Measurements from ENCODE around the gene WIPI1. TPM values are rescaled to one million over a fixed set of nuclear protein-coding genes. Genes with fewer than 3 reads are reported as not detected.

WIPI1 gene
- total RNA-seq, 1 experiment from 2014 or later, result 19.8 TPM

- no peaks in the 10 kb centered on the region for H3K27me3 ChIP-seq (ENCODE audit: control insufficient read depth, insufficient read depth, low read length)
- intact Hi-C loops (cut with micrococcal nuclease; ENCODE audit: unreplicated experiment), result no loop called here
- in situ Hi-C loops (cut with HindIII; ENCODE audit: low pct_unique_long_range_greater_than_20kb, low sequenced_read_pairs), result no loop called here
- POLR2A ChIA-PET, result no interaction called here
- DNase-seq (ENCODE audit: low read depth, low spot score) (no peak), ATAC-seq (no peak)
- no peaks in the 10 kb centered on the region for H3K4me1 ChIP-seq (ENCODE audit: control insufficient read depth, insufficient read depth, low read length)
- no peaks in the 10 kb centered on the region for H3K36me3 ChIP-seq (ENCODE audit: control insufficient read depth, insufficient read depth, low read length)
- no peaks in the 10 kb centered on the region for H3K9me3 ChIP-seq (ENCODE audit: control insufficient read depth, insufficient read depth, low read depth, low read length)
- no peak for TF ChIP-seq TCF7L2 (IDR thresholded peaks at IDR 0.05; ENCODE audit: low read depth, low read length)
- no peak for TF ChIP-seq CTCF (IDR thresholded peaks at IDR 0.05)
- no peak for TF ChIP-seq SIN3A (IDR thresholded peaks at IDR 0.05; ENCODE audit: borderline replicate concordance, insufficient read depth, low read depth, low read length)
- no peak for TF ChIP-seq REST (IDR thresholded peaks at IDR 0.05; ENCODE audit: insufficient read depth in 1 of 2, low read depth in 2 of 2, low read length in 1 of 2)
- no peak for TF ChIP-seq POLR2AphosphoS5 (IDR thresholded peaks at IDR 0.05; ENCODE audit: low read depth, low read length)
- BruUV-seq (replicated peaks), result no TSS peak
- H3K27ac ChIP-seq (ENCODE audit: low read length), result no peak overlapping the region
- CTCF ChIA-PET, result no interaction called here
- H3K4me3 ChIP-seq (ENCODE audit: low read depth in 2 of 2, low read length in 2 of 2), result no peak overlapping the region
These were observed 17.5 kb downstream of the WIPI1 start for GRCh38 chr17:68439656-68440290.

GRCh38 chr17:68437979-68438822 is 19.1 kb downstream of the WIPI1 start:
- in situ Hi-C loops (cut with HindIII; ENCODE audit: low pct_unique_long_range_greater_than_20kb, low sequenced_read_pairs) (no loop called here), intact Hi-C loops (cut with micrococcal nuclease; ENCODE audit: unreplicated experiment) (no loop called here)
- H3K9me3 ChIP-seq (ENCODE audit: control insufficient read depth, insufficient read depth, low read depth, low read length), result no peaks in the 10 kb centered on the region
- DNase-seq (ENCODE audit: low read depth, low spot score) (no peak), ATAC-seq (no peak)
- ChIA-PET POLR2A (no interaction called here), CTCF (interaction anchor here (0.7 kb wide), 1 partner anchor 173 kb away, joined by 5 read pairs; no protein-coding TSS in a partner anchor)
- H3K27ac ChIP-seq (ENCODE audit: low read length), result no peak overlapping the region
- no peaks in the 10 kb centered on the region for H3K4me1 ChIP-seq (ENCODE audit: control insufficient read depth, insufficient read depth, low read length)
- H3K27me3 ChIP-seq (ENCODE audit: control insufficient read depth, insufficient read depth, low read length), result no peaks in the 10 kb centered on the region
- BruUV-seq (replicated peaks), result no TSS peak
- H3K4me3 ChIP-seq (ENCODE audit: low read depth in 2 of 2, low read length in 2 of 2), result no peak overlapping the region
- no peak for TF ChIP-seq SIN3A (IDR thresholded peaks at IDR 0.05; ENCODE audit: borderline replicate concordance, insufficient read depth, low read depth, low read length)
- no peak for TF ChIP-seq POLR2AphosphoS5 (IDR thresholded peaks at IDR 0.05; ENCODE audit: low read depth, low read length)
- TF ChIP-seq REST (IDR thresholded peaks at IDR 0.05; ENCODE audit: insufficient read depth in 1 of 2, low read depth in 2 of 2, low read length in 1 of 2), result no peak
- TF ChIP-seq TCF7L2 (IDR thresholded peaks at IDR 0.05; ENCODE audit: low read depth, low read length), result no peak
- no peak for TF ChIP-seq CTCF (IDR thresholded peaks at IDR 0.05)
- H3K36me3 ChIP-seq (ENCODE audit: control insufficient read depth, insufficient read depth, low read length), result no peaks in the 10 kb centered on the region

Data from Panc1 (cell line).